Common myeloid progenitor, CD34-positive (primary cell): Measurements from ENCODE around the gene TP53I11.

Experiments used
- CTCF ChIA-PET: fragments of 350-600 bp; sonication (Branson Sonifier 250); formaldehyde crosslinking; loops from one replicate; lab custom pipeline; 2021; ENCODE audit warnings: antibody characterized with exemption; lab: Charles Lee
- POLR2A ChIA-PET: fragments of 350-600 bp; sonication (Branson Sonifier 250); formaldehyde crosslinking; loops from one replicate; lab custom pipeline; 2021; ENCODE audit warnings: antibody characterized with exemption; lab: Charles Lee
- DNase-seq, 3 donors: peaks; one replicate each; pipeline versions ENCODE4 v3.0.0 to v3.0.0-alpha.2; 2013
- H3K27ac ChIP-seq, 2 experiments: 1 replicate in 1 of 2; 2 replicates in 1 of 2; pipeline ENCODE4 v1.7.0; 2013; ENCODE audit warnings: inconsistent platforms in 2 of 2, low read length in 2 of 2, mild to moderate bottlenecking in 2 of 2, low read depth in 1 of 2, moderate library complexity in 1 of 2; ENCODE audit not compliant: severe bottlenecking in 2 of 2, insufficient read depth in 1 of 2, poor library complexity in 1 of 2
- H3K27me3 ChIP-seq, 5 experiments: replicated peaks in 2 of 5; 1 replicate in 3 of 5; 2 replicates in 2 of 5; pipeline versions ENCODE4 v1.6.1 to v1.7.0; 2013; ENCODE audit warnings: low read length in 4 of 5, mild to moderate bottlenecking in 2 of 5, moderate library complexity in 2 of 5, inconsistent platforms in 1 of 5; ENCODE audit not compliant: insufficient read depth in 5 of 5, control insufficient read depth in 4 of 5
- H3K36me3 ChIP-seq, 4 experiments: 1 replicate in 2 of 4; 2 replicates in 2 of 4; pipeline versions ENCODE4 v1.6.1 to v1.7.0; 2013; ENCODE audit warnings: low read length in 3 of 4, control low read depth in 1 of 4, mild to moderate bottlenecking in 1 of 4; ENCODE audit not compliant: control insufficient read depth in 4 of 4, insufficient read depth in 4 of 4
- H3K4me1 ChIP-seq, 4 experiments: 1 replicate in 3 of 4; 2 replicates in 1 of 4; pipeline versions ENCODE4 v1.6.1 to v1.7.1; 2013; ENCODE audit warnings: low read length in 3 of 4, mild to moderate bottlenecking in 3 of 4, control low read depth in 1 of 4, inconsistent platforms in 1 of 4, moderate library complexity in 1 of 4; ENCODE audit not compliant: control insufficient read depth in 4 of 4, insufficient read depth in 4 of 4; ENCODE audit errors: control extremely low read depth in 1 of 4
- H3K4me3 ChIP-seq, 7 experiments: 1 replicate in 4 of 7; 2 replicates in 3 of 7; pipeline versions ENCODE4 v1.5.1 to v1.7.0; 2013; ENCODE audit warnings: mild to moderate bottlenecking in 7 of 7, low read length in 6 of 7, moderate library complexity in 6 of 7, inconsistent platforms in 2 of 7, low read depth in 2 of 7, control low read depth in 1 of 7; ENCODE audit not compliant: insufficient read depth in 4 of 7, control insufficient read depth in 1 of 7; ENCODE audit errors: extremely low read depth in 1 of 7
- H3K9me3 ChIP-seq, 5 experiments: 1 replicate in 4 of 5; 2 replicates in 1 of 5; pipeline versions ENCODE4 v1.6.1 to v1.7.1; 2013; ENCODE audit warnings: low read length in 4 of 5, mild to moderate bottlenecking in 2 of 5, inconsistent platforms in 1 of 5, low read depth in 1 of 5, moderate library complexity in 1 of 5; ENCODE audit not compliant: control insufficient read depth in 4 of 5, insufficient read depth in 2 of 5; ENCODE audit errors: control extremely low read depth in 1 of 5
- WGBS: methylation state at CpG from one replicate; pipeline ENCODE4 v1.1.5; 2013; ENCODE audit not compliant: insufficient coverage; 5-methylcytosine and 5-hydroxymethylcytosine counted together

TP53I11 gene

DNA sequence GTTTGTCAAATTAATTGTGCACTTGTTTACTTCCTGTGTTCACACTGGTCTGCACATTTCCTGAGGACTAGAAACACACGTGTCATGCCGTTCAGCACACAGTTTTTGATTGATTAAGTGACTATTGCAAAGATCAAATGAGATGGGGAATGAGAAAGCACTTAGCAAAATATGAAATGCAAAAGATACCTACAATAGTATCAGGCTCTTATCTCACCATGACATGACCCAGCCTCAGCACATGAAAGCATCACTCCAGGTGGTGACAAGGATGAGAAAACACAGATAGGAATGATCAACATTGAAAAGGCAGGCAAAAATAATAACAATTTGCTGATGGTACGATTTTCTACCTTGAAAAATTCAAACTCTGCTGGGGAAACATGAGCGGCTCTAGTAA, 42.1 kb upstream of the TP53I11 start:
- WGBS = 100% methylated on average over 1 of the region's 4 CpGs
- DNase-seq = no peak
- Histone ChIP-seq H3K36me3 (no peaks in the 10 kb centered on the region), H3K9me3 (no peaks in the 10 kb centered on the region), H3K27ac (no peak overlapping the region), H3K4me1 (no peaks in the 10 kb centered on the region), H3K4me3 (no peak overlapping the region), H3K27me3 (no peaks in the 10 kb centered on the region)
- POLR2A ChIA-PET = no interaction called here
- CTCF ChIA-PET = no interaction called here

DNA sequence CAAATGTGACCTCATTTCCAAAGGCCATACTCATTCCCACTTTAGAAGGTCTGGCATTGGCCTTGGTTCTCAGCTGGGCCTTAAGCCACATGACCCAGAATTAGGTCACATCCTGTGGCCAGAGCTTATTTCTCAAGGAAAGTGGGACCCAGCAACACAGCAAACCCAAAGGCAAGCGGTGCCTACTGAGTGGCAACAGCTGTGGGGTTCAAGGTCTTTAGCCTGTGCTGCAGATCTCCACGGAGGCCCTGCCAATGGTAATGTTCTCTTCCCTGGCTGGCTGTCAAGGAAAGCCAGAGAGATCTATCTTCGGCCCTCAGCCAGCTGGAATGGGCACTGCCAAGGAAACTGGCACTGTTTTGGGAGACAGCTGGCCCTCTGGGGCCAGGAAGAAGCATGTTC, 41.5 kb upstream of the TP53I11 start:
- H3K4me3 ChIP-seq = no peak overlapping the region
- POLR2A ChIA-PET = no interaction called here
- no peak for DNase-seq
- no peaks in the 10 kb centered on the region for H3K4me1 ChIP-seq
- H3K27ac ChIP-seq = no peak overlapping the region
- CTCF ChIA-PET = interaction anchor here (0.9 to 1.0 kb wide), 2 partner anchors 10 to 16 kb away, joined by 3 to 4 read pairs; no protein-coding TSS in a partner anchor
- H3K36me3 ChIP-seq = no peaks in the 10 kb centered on the region
- 92% methylated on average over 3 of the region's 3 CpGs for WGBS
- no peaks in the 10 kb centered on the region for H3K27me3 ChIP-seq
- no peaks in the 10 kb centered on the region for H3K9me3 ChIP-seq

DNA sequence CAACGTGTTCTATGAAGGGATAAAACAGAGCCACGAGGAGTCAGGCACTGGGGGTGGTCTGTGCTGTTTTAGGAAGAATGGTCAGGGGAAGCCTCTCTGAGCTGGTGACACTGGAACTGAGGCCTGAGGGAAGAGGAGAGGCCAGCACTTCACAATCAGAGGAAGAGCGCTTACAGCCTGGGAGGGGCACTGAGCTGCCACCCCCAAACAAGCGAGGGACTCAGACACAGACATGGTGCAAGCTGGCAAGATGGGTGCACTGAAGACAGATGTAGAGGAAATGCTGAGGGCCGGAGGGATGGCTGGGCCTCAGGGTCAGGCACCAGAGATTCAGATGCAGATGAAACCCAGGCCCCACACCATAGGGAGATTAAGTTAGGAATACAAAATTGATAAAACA, 40.0 kb upstream of the TP53I11 start:
- ChIA-PET CTCF (interaction anchor here (1.0 to 1.7 kb wide), 3 partner anchors 12 to 90 kb away, joined by 3 to 5 read pairs (median 4); no protein-coding TSS in a partner anchor), POLR2A (no interaction called here)
- Histone ChIP-seq H3K4me3 (no peak overlapping the region), H3K36me3 (no peaks in the 10 kb centered on the region), H3K27ac (no peak overlapping the region), H3K4me1 (no peaks in the 10 kb centered on the region), H3K27me3 (no peaks in the 10 kb centered on the region), H3K9me3 (no peaks in the 10 kb centered on the region)
- WGBS = 97% methylated on average over 4 of the region's 5 CpGs
- DNase-seq = no peak

DNA sequence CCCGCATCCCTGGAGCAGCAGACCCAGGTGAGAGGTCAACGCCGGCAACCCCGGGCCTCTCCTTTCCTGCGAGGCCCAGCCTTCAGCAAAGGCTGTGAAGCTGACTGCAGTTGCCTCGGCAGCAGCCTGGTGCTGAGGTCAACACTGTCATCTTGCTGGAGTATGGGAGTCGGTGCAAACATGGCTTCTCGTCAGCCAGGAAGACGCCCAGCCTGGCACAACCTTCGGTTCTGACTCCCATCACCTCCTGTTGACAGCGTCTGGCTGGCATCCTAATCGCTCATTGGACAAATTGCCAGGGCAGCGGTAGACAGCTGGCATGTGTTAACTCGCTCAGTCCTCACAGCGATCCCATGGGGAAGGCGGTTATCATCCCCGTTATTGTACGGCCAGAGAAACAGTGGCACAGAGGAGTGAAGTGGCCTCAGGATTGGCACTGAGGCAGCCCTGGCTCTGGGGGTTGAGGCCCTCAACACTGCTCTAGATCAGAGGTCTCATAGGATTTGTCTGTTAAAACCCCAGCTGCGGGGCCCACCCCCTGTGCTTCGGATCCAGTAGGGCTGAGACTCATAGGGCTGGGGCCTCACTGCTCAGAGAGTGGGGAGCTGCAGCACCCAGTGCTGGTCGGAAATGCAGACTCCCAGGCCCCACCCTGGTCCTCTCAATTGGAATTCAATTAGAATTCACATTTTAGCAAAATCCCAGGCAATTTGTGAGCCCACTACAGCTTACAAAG, 39.3 kb upstream of the TP53I11 start:
- CTCF ChIA-PET = interaction anchor here (1.0 to 1.7 kb wide), 4 partner anchors 11 to 91 kb away, joined by 3 to 5 read pairs (median 4); no protein-coding TSS in a partner anchor
- WGBS = 97% methylated on average over 17 of the region's 21 CpGs

DNA sequence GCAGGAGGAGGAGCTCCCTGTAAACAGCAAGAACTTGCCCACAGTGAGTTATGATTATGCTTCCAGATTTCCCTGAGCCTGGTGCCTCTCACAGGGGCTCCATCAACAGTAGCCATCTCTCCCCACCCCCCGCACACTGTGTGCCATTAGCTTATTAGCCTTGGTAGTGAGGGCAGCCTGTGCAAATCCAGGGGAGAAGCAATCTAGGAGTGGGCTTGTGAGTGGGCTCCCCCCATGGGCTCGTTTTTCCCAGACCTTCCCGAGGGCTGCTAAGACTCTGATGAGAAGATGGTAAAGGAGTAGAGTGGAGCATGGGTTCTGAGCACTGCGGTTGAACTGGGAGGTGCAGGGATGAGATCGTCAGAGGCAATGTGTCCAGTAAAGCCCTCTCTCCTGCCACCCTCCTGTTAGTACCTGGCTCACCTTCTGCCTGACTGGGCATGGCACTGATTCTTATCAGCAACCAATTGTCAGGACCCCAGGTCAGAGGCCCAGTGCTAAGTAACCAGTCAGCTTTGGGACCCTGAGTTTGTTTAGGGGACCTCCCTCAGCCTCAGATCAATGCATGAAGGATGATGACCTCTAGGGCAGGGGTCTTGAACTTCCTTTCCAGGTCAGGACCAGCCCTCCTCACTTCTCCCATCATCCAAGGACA, 38.4 kb upstream of the TP53I11 start:
- ChIA-PET POLR2A (no interaction called here), CTCF (interaction anchor here (1.0 to 1.1 kb wide), 2 partner anchors 12 to 53 kb away, joined by 3 read pairs; no protein-coding TSS in a partner anchor)
- Histone ChIP-seq H3K36me3 (no peaks in the 10 kb centered on the region), H3K4me3 (no peak overlapping the region), H3K4me1 (no peaks in the 10 kb centered on the region), H3K9me3 (no peaks in the 10 kb centered on the region), H3K27ac (no peak overlapping the region), H3K27me3 (no peaks in the 10 kb centered on the region)
- WGBS = 90% methylated on average over 5 of the region's 5 CpGs
- DNase-seq = no peak

More for the DNA sequence above, 39.3 kb upstream of the TP53I11 start:
- H3K36me3 ChIP-seq = no peaks in the 10 kb centered on the region
- no peaks in the 10 kb centered on the region for H3K27me3 ChIP-seq
- no peak overlapping the region for H3K27ac ChIP-seq
- no peaks in the 10 kb centered on the region for H3K9me3 ChIP-seq
- H3K4me3 ChIP-seq = no peak overlapping the region
- POLR2A ChIA-PET = no interaction called here
- H3K4me1 ChIP-seq = no peaks in the 10 kb centered on the region
- DNase-seq = no peak

DNA sequence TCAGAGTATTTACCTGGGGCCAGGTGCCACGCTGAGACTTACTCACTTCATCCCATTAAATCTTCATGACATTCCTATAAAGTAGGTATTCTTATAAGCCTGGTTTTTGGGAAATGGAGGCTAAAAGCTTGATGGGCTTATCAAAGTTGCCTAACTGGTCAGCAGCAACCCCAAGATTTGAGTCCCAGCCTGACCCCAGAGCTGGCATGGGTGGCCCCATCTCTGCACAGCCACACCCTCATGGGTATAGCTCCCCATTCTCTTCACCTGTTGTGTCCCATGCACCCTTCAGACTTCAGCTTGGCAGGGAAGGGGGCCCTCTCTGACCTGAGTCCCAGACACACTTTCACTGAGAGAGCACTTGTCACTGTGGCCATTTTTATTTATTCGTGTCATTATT, 37.4 kb upstream of the TP53I11 start:
- no peak overlapping the region for H3K27ac ChIP-seq
- H3K4me3 ChIP-seq = no peak overlapping the region
- ChIA-PET POLR2A (no interaction called here), CTCF (interaction anchor here (1.1 to 1.2 kb wide), 2 partner anchors 11 to 12 kb away, joined by 3 read pairs; no protein-coding TSS in a partner anchor)
- 100% methylated on average over 1 of the region's 2 CpGs for WGBS
- DNase-seq = no peak
- no peaks in the 10 kb centered on the region for H3K36me3 ChIP-seq
- no peaks in the 10 kb centered on the region for H3K9me3 ChIP-seq
- H3K27me3 ChIP-seq = no peaks in the 10 kb centered on the region
- no peaks in the 10 kb centered on the region for H3K4me1 ChIP-seq

DNA sequence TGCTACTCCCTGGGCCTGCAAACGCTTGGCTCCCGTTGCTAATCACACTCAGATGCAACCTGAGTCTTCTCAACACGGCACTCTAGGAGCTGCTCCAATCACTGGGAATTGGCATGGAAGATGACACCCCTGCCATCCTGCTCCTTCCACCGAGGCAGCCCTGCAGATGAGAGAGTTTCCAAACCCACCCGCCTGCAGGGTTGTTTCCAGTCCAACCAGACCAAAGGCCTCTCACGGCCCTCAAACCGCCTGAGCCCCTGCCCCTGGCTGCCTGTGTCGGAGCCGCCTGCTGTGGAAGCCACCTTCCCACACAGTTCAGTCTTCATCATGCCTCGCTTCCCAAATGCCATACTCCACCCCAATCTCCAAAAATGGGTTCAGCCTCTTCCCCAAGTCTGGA, 36.8 kb upstream of the TP53I11 start:
- H3K9me3 ChIP-seq = no peaks in the 10 kb centered on the region
- no peak overlapping the region for H3K4me3 ChIP-seq
- H3K27ac ChIP-seq = no peak overlapping the region
- H3K36me3 ChIP-seq = no peaks in the 10 kb centered on the region
- CTCF ChIA-PET = interaction anchor here (1.2 kb wide), 1 partner anchor 13 kb away, joined by 3 read pairs; no protein-coding TSS in a partner anchor
- no peaks in the 10 kb centered on the region for H3K27me3 ChIP-seq
- DNase-seq = no peak
- POLR2A ChIA-PET = no interaction called here
- H3K4me1 ChIP-seq = no peaks in the 10 kb centered on the region
- WGBS = 94% methylated on average over 10 of the region's 10 CpGs
